BJ (cell line): ENCODE measurements around the gene TRH. TPM values are rescaled to one million over a fixed set of nuclear protein-coding genes. Genes with fewer than 3 reads are reported as not detected.

Experiments used
- CTCF ChIA-PET: fragments of 350-600 bp; formaldehyde crosslinking; extraction: SDS; loops from one replicate; lab custom pipeline; 2021; ENCODE audit warnings: antibody characterized with exemption, inconsistent platforms; lab: Yijun Ruan, JAX
- POLR2A ChIA-PET: fragments of 300-600 bp; sonication (Branson Sonifier 250); formaldehyde crosslinking; extraction: SDS; loops from one replicate; lab custom pipeline; 2021; ENCODE audit warnings: antibody characterized with exemption; lab: Charles Lee
- DNase-seq: peaks from one replicate; pipeline ENCODE4 v3.0.0-alpha.2; 2011; ENCODE audit warnings: low read depth
- H3K27me3 ChIP-seq: 2 replicates; pipeline ENCODE4 v1.6.0; 2011; ENCODE audit warnings: low read length; ENCODE audit not compliant: control insufficient read depth, insufficient read depth
- H3K36me3 ChIP-seq: 2 replicates; pipeline ENCODE4 v1.5.1; 2011; ENCODE audit warnings: low read length; ENCODE audit not compliant: control insufficient read depth, insufficient read depth
- H3K4me3 ChIP-seq: 2 replicates; pipeline ENCODE4 v1.5.1; 2011; ENCODE audit warnings: low read depth, mild to moderate bottlenecking, control low read depth, low read length
- CTCF ChIP-seq: IDR thresholded peaks from 2 replicates; pipeline ENCODE4 v1.5.1; 2011; ENCODE audit warnings: low read depth, mild to moderate bottlenecking, control low read depth, inconsistent platforms, low read length, moderate library complexity; ENCODE audit not compliant: insufficient read depth
- polyA plus RNA-seq: library from polyadenylated mRNA; depleted of rRNA; stranded (reverse); fragments of >200 nt; gene quantifications from 2 replicates; pipeline ENCODE4 v1.2.3, GENCODE V29; 2011

The TRH gene
- polyA plus RNA-seq, 1 experiment: not detected

DNA sequence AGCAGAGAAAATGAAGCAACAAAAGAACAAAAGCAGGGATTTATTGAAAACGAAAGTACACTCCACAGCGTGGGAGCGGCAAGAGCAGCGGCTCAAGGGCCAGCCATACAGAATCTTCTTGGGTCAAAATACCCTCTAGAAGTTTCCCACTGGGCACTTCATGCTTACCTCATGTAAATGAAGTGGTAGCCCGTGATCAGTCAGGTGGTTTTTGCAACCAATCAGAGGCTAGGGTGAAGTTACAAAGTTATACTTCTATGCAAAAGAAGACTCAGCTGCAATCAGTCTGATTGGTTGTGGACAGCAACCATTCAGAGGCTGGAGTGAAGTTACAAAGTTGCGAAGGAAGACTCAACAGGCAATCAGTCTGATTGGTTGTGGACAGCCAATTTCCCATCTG, 37.8 kb upstream of the TRH start:
- no peak for TF ChIP-seq CTCF
- Histone ChIP-seq H3K4me3 (peak overlapping the region; percentile 33), H3K27me3 (0 out of 2 replicates have a peak, but pooled peaks cover 1% of the 10 kb centered on the region), H3K36me3 (no peaks in the 10 kb centered on the region)
- ChIA-PET CTCF (no interaction called here), POLR2A (no interaction called here)
- DNase-seq: no peak

DNA sequence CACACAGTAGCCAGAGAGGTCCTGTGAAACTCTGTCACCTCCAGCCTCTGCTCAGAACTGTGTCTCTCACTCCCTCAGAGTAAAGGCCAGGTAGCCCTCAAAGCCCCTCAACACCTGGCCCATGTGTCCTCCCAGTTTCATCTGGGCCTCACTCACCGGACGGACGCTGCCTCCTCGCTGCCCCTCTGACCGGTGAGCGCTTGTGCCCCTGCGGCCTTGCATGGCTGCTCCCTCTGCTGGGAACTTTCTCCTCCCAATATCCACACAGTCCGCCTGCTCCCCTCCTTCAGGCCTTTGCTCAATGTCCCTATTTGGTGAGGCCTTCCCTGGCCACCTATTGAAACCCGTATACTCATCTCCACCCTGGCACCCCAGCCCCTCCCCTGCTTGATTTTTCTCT, 36.8 kb upstream of the TRH start:
- no peaks in the 10 kb centered on the region for H3K36me3 ChIP-seq
- no peak overlapping the region for H3K4me3 ChIP-seq
- POLR2A ChIA-PET: no interaction called here
- no peak for DNase-seq
- H3K27me3 ChIP-seq: no peaks in the 10 kb centered on the region
- CTCF ChIA-PET: interaction anchor here (1.0 to 1.3 kb wide), 3 partner anchors 16 to 310 kb away, joined by 3 read pairs; no protein-coding TSS in a partner anchor
- TF ChIP-seq CTCF: no peak

DNA sequence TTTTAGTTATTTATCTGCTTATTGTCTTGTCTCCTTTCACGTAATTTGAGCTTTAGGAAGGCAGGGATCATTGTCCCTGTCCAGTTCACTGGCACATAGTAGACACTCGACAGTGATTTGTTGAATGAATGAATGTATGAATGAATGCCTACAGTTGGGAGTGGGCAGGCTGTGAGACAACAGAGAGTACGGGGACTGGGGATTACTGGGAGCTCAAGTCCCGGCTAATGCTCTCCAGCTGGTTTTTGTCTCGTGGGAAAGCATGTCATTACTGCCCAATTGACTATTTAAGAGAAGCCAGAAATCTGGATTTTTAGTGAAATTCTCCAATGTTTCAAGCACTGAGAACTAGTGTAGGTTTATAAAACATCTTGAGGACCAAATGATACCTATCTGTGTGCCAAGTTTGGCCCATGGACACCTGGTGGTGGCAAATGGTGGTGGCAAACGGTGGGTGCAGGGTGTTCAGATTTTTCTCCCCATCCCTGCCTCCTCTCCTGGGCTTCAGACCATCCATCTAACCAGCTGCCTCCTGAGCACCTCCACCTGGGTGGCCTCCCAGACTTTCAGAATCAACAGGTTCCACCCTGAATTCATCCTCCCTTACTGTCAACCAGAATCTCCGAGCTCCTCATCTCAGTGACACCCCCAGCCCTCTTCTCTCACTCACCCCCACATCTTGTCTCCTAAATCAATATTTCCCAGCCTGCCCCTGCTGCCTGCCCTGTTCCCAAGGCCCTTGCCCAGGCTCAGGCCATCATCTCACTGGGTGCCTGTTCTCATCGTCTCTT, 36.2 kb upstream of the TRH start:
- H3K36me3 ChIP-seq: no peaks in the 10 kb centered on the region
- ChIA-PET CTCF (interaction anchor here (1.0 to 1.3 kb wide), 3 partner anchors 15 to 311 kb away, joined by 3 read pairs; no protein-coding TSS in a partner anchor), POLR2A (no interaction called here)
- TF ChIP-seq CTCF: no peak
- H3K4me3 ChIP-seq: no peak overlapping the region
- no peak for DNase-seq
- no peaks in the 10 kb centered on the region for H3K27me3 ChIP-seq

- CTCF ChIA-PET: interaction anchor here (0.9 to 11.6 kb wide), 8 partner anchors 8 to 312 kb away, joined by 3 to 175 read pairs (median 14); no protein-coding TSS in a partner anchor
Measured at GRCh38 chr3:129940086-129940485, 34.4 kb upstream of the TRH start.

More at GRCh38 chr3:129940086-129940485, 34.4 kb upstream of the TRH start:
- POLR2A ChIA-PET: interaction anchor here (0.5 kb wide), 1 partner anchor 160 kb away, joined by 7 read pairs; no protein-coding TSS in a partner anchor
- peaks cover under 1% of the 10 kb centered on the region; the same call in 1 of the 2 replicates for H3K27me3 ChIP-seq
- no peak for TF ChIP-seq CTCF
- DNase-seq: no peak
- no peaks in the 10 kb centered on the region for H3K36me3 ChIP-seq
- no peak overlapping the region for H3K4me3 ChIP-seq
